Nephron progenitor cell (in vitro differentiated cells): ENCODE measurements around the gene MAST2.

Experiments
- DNase-seq: peaks from one replicate; pipeline ENCODE4 v3.0.0; 2021
- H3K27ac Mint-ChIP-seq: 2 replicates; pipeline ENCODE4 v1.8.0; 2021; ENCODE audit warnings: mild to moderate bottlenecking, moderate library complexity, mixed read lengths
- H3K27me3 Mint-ChIP-seq: 2 replicates; pipeline ENCODE4 v1.8.0; 2021; ENCODE audit warnings: mild to moderate bottlenecking, low read depth, mixed read lengths; ENCODE audit not compliant: poor library complexity
- H3K36me3 Mint-ChIP-seq: 2 replicates; pipeline ENCODE4 v1.8.0; 2021; ENCODE audit warnings: low read depth, mixed read lengths
- H3K4me1 Mint-ChIP-seq: 2 replicates; pipeline ENCODE4 v1.8.0; 2021; ENCODE audit warnings: mixed read lengths
- H3K4me3 Mint-ChIP-seq: 2 replicates; pipeline ENCODE4 v1.8.0; 2021; ENCODE audit warnings: mild to moderate bottlenecking, moderate library complexity, mixed read lengths
- H3K9me3 Mint-ChIP-seq: 2 replicates; pipeline ENCODE4 v1.8.0; 2021; ENCODE audit warnings: mild to moderate bottlenecking, moderate library complexity, mixed read lengths
- TF ChIP-seq, protein P1 (sequence below): fragments of 200-600 bp; sonication (generic); IDR thresholded peaks from 2 replicates; pipeline ENCODE4 v1.5.0; 2021; ENCODE audit warnings: antibody characterized with exemption

MAST2 gene

GRCh38 chr1:45792744-45793143 is 10.7 kb upstream of the MAST2 start:
- Mint-ChIP-seq H3K4me3 (no peak overlapping the region), H3K4me1 (peaks cover 18% of the 10 kb centered on the region), H3K27me3 (peaks cover 6% of the 10 kb centered on the region), H3K36me3 (no peaks in the 10 kb centered on the region), H3K9me3 (no peaks in the 10 kb centered on the region), H3K27ac (peak overlapping the region; percentile 47)
- no peak for DNase-seq
- TF ChIP-seq, protein P1, sequence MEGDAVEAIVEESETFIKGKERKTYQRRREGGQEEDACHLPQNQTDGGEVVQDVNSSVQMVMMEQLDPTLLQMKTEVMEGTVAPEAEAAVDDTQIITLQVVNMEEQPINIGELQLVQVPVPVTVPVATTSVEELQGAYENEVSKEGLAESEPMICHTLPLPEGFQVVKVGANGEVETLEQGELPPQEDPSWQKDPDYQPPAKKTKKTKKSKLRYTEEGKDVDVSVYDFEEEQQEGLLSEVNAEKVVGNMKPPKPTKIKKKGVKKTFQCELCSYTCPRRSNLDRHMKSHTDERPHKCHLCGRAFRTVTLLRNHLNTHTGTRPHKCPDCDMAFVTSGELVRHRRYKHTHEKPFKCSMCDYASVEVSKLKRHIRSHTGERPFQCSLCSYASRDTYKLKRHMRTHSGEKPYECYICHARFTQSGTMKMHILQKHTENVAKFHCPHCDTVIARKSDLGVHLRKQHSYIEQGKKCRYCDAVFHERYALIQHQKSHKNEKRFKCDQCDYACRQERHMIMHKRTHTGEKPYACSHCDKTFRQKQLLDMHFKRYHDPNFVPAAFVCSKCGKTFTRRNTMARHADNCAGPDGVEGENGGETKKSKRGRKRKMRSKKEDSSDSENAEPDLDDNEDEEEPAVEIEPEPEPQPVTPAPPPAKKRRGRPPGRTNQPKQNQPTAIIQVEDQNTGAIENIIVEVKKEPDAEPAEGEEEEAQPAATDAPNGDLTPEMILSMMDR: no peak

DNA sequence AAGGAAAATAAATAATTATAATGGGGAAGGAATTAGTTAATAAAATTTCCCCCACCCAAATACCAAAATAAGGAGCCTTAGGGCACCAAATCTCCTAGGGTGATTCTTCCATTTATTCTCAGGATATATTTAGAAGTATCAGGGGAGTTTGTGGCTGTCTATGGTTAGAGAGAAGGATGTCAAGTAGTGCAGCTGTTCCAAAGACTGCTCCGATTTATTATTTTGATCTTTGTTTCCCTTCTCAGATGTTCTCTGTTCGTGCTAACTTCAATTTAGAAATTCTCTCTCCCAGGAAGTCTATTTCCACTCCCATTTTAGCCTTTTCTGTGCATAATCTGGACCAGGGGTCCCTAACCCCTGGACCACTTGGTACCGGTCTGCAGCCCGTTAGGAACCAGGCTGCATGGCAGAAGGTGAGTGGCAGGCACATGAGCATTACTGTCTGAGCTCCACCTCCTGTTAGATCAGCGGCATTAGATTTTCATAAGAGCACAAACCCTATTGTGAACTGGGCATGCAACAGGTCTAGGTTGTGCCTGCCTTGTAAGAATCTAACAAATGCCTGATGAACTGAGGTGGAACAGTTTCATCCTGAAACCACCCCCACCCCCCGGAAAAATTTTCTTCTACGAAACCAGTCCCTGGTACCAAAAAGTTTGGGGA is 9.3 kb upstream of the MAST2 start:
- H3K9me3 Mint-ChIP-seq: no peaks in the 10 kb centered on the region
- H3K4me1 Mint-ChIP-seq: peaks cover 18% of the 10 kb centered on the region
- H3K27me3 Mint-ChIP-seq: peaks cover 6% of the 10 kb centered on the region
- H3K4me3 Mint-ChIP-seq: no peak overlapping the region
- TF ChIP-seq, protein P1: no peak
- H3K27ac Mint-ChIP-seq: no peak overlapping the region
- no peaks in the 10 kb centered on the region for H3K36me3 Mint-ChIP-seq
- DNase-seq: no peak

DNA sequence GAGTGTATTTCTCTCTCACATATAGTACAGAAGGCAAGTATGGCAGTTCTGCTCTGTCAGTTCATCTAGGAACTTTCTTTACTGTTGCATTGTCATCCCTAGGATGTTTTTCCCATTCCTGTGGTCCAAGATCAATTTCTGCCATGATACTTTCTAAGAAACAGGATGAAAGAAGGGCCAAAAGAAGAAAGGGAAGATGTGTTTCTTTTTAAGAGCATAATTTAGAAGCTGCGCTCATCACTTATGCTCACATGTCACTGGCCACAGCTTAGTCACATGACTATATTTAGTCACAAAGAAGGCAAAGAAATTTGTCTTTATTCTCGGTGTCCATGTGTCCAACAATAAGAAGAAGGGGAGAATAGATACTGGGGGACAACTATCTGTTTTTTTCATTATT is 7.0 kb upstream of the MAST2 start:
- no peak for DNase-seq
- peaks cover 3% of the 10 kb centered on the region for H3K9me3 Mint-ChIP-seq
- H3K27me3 Mint-ChIP-seq: peaks cover 11% of the 10 kb centered on the region
- H3K27ac Mint-ChIP-seq: no peak overlapping the region
- TF ChIP-seq, protein P1: no peak
- peaks cover 18% of the 10 kb centered on the region for H3K4me1 Mint-ChIP-seq
- H3K4me3 Mint-ChIP-seq: no peak overlapping the region
- no peaks in the 10 kb centered on the region for H3K36me3 Mint-ChIP-seq

DNA sequence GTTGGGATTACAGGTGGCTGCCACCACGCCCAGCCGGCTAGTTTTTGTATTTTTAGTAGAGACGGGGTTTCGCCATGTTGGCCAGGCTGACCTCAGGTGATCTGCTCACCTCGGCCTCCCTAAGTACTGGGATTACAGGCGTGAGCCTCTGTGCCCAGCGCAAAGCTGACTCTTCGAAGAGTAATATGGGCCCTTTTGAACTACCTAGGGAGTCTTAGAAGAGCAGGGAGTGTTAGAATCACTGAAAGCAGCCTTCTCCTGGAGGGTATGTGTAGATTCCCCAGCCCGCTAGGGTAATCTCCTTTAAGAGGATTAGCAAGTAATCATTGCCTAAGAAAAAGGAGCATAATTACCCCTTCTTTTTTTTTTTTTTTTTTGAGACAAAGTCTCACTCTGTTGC is 6.5 kb upstream of the MAST2 start:
- H3K27ac Mint-ChIP-seq: no peak overlapping the region
- peaks cover 20% of the 10 kb centered on the region for H3K4me1 Mint-ChIP-seq
- no peaks in the 10 kb centered on the region for H3K36me3 Mint-ChIP-seq
- DNase-seq: no peak
- no peak overlapping the region for H3K4me3 Mint-ChIP-seq
- peaks cover 11% of the 10 kb centered on the region for H3K27me3 Mint-ChIP-seq
- TF ChIP-seq, protein P1: no peak
- H3K9me3 Mint-ChIP-seq: peaks cover 3% of the 10 kb centered on the region

DNA sequence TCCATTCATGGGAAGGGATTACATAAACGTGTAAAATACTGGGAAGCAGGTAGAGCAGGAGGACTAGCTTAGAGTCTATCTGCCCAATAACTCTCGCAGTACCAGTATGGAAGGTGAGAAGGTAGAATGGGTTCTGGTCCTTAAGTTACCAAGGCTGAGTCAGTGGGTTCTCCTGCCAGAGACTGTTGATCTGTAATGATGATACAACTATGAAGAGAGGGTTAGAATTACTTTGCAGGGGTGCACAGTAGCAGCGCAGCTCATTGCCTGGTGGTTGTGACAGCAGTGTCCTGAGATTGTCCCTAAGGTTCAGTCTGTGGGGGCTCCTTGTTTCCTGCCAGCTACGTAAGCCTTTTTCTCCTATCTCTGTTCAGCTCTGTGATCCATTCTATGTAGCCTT is 2.5 kb upstream of the MAST2 start:
- no peak overlapping the region for H3K27ac Mint-ChIP-seq
- DNase-seq: no peak
- TF ChIP-seq, protein P1: no peak
- H3K27me3 Mint-ChIP-seq: peaks cover 8% of the 10 kb centered on the region
- peaks cover 3% of the 10 kb centered on the region for H3K9me3 Mint-ChIP-seq
- no peak overlapping the region for H3K4me3 Mint-ChIP-seq
- peaks cover 38% of the 10 kb centered on the region for H3K4me1 Mint-ChIP-seq
- peaks cover 3% of the 10 kb centered on the region for H3K36me3 Mint-ChIP-seq
